Epithelial cell of proximal tubule (primary cell): Measurements from ENCODE around the gene OR8H2. TPM values are rescaled to one million over a fixed set of nuclear protein-coding genes. Genes with fewer than 3 reads are reported as not detected.
"Not testable (repeated sequence)": the region's sequence is repeated elsewhere in the genome, so short reads cannot be mapped to it uniquely, and the experiment has no call there.

ENCODE experiments used
- DNase-seq: peaks from one replicate; pipeline ENCODE4 v3.0.0-alpha.2; 2011; ENCODE audit warnings: low read depth
- H3K4me3 ChIP-seq: 2 replicates; pipeline ENCODE4 v1.5.1; 2011; ENCODE audit warnings: low read depth, mild to moderate bottlenecking, low read length
- CTCF ChIP-seq: conservative IDR thresholded peaks from 2 replicates; pipeline ENCODE4 v1.5.1; 2012; ENCODE audit warnings: low read depth, mild to moderate bottlenecking, low read length
- total RNA-seq: library from RNA; depleted of rRNA; stranded (reverse); fragments of >200 nt; gene quantifications from 2 replicates; pipeline ENCODE4 v1.2.3, GENCODE V29; 2015

The OR8H2 gene
- total RNA-seq, result not detected in 2 replicates

- no peak for DNase-seq
- no peak within 1 kb of the TSS for H3K4me3 ChIP-seq
- TF ChIP-seq CTCF, result no peak
Measured at GRCh38 chr11:56103210-56103737, at the start of gene OR8H2. OR8H2 (plus strand) TSS chr11:56103687; CDS start chr11:56105043, 1,356 bp downstream.

GRCh38 chr11:56056366-56056765 lies 47.1 kb upstream of the OR8H2 start:
- H3K4me3 ChIP-seq, DNase-seq: not testable (repeated sequence)

- not testable (repeated sequence) for H3K4me3 ChIP-seq, DNase-seq
Measured at GRCh38 chr11:56057661-56058237, 45.7 kb upstream of the OR8H2 start.

- H3K4me3 ChIP-seq, DNase-seq: not testable (repeated sequence)
Measured at GRCh38 chr11:56058260-56058780, 45.2 kb upstream of the OR8H2 start.

GRCh38 chr11:56066980-56067379 lies 36.5 kb upstream of the OR8H2 start:
- no peak overlapping the region for H3K4me3 ChIP-seq
- no peak for DNase-seq
- TF ChIP-seq CTCF, result no peak

GRCh38 chr11:56089697-56090096 lies 13.8 kb upstream of the OR8H2 start:
- no peak for DNase-seq
- no peak overlapping the region for H3K4me3 ChIP-seq
- no peak for TF ChIP-seq CTCF

GRCh38 chr11:56093008-56093407 lies 10.5 kb upstream of the OR8H2 start, which contains the start of gene OR8I2:
OR8I2 (plus strand) TSS chr11:56093308; CDS start chr11:56093308, 0 bp downstream.
- no peak for DNase-seq
- H3K4me3 ChIP-seq, result no peak within 1 kb of the TSS
- no peak for TF ChIP-seq CTCF

GRCh38 chr11:56122073-56122472 lies 18.6 kb downstream of the OR8H2 start, which contains the start of gene OR8H3:
OR8H3 (plus strand) TSS chr11:56122373; CDS start chr11:56122373, 0 bp downstream.
- TF ChIP-seq CTCF, result no peak

More at GRCh38 chr11:56122073-56122472, 18.6 kb downstream of the OR8H2 start, which contains the start of gene OR8H3:
- H3K4me3 ChIP-seq, result no peak within 1 kb of the TSS
- no peak for DNase-seq
